HEK293T (cell line): ENCODE measurements around the gene OR51E2.

Experiments used
- BHLHE40 ChIP-seq: fragments of 450-650 bp; IDR thresholded peaks from 2 replicates; pipeline ENCODE4 v1.6.1; 2016; ENCODE audit warnings: mild to moderate bottlenecking, moderate library complexity, borderline replicate concordance
- CTBP1 ChIP-seq: fragments of 450-650 bp; IDR thresholded peaks from 2 replicates; pipeline ENCODE4 v1.6.1; 2016; ENCODE audit warnings: borderline replicate concordance

DNA sequence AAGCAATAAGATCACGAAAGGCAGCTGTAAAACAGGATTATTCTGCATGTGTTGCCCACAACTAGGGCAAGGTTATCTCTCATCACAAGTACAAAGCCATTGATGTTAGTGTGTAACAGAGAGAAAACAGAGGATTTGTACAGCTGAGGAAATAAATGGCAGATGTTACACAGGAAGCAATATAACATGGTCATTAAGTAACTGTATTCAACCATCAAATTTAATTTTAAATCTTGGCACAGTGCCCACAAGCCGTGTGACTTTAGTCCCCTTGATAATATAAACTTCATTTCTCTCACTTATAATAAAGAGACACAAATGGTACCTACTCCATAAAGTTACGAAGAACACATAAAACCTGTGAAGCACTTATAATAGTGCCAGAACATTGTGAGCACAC lies 17.3 kb downstream of the OR51E2 start:
- TF ChIP-seq CTBP1 (no peak), BHLHE40 (no peak)
